HG03196 (cell line): ENCODE data around the gene EMX2.
"Not testable (repeated sequence)": the region's sequence is repeated elsewhere in the genome, so short reads cannot be mapped to it uniquely, and the experiment has no call there.

Experiments used
- ATAC-seq: cut with Tn5 transposase; IDR thresholded peaks from one replicate; pipeline ENCODE4 v1.9.1; 2021; ENCODE audit not compliant: unreplicated experiment

The EMX2 gene

GRCh38 chr10:117555017-117555416, 12.5 kb downstream of the EMX2 start:
- ATAC-seq = no peak

- ATAC-seq = no peak
Measured at GRCh38 chr10:117555863-117556262, 13.3 kb downstream of the EMX2 start.

GRCh38 chr10:117556356-117556755, 13.8 kb downstream of the EMX2 start:
- ATAC-seq = no peak

- ATAC-seq = no peak
Measured at GRCh38 chr10:117559712-117560111, 17.2 kb downstream of the EMX2 start.

GRCh38 chr10:117560942-117561341, 18.4 kb downstream of the EMX2 start:
- no peak for ATAC-seq

- ATAC-seq = no peak
Measured at GRCh38 chr10:117562220-117562619, 19.7 kb downstream of the EMX2 start.

GRCh38 chr10:117562896-117563737, 20.6 kb downstream of the EMX2 start:
- ATAC-seq = no peak

- no peak for ATAC-seq
Measured at GRCh38 chr10:117563780-117564179, 21.2 kb downstream of the EMX2 start.

- no peak for ATAC-seq
Measured at GRCh38 chr10:117565068-117565467, 22.5 kb downstream of the EMX2 start.

GRCh38 chr10:117568334-117568733, 25.8 kb downstream of the EMX2 start:
- no peak for ATAC-seq

GRCh38 chr10:117569610-117570390, 27.3 kb downstream of the EMX2 start:
- ATAC-seq = no peak

GRCh38 chr10:117570880-117571279, 28.3 kb downstream of the EMX2 start:
- no peak for ATAC-seq

GRCh38 chr10:117574498-117575146, 32.1 kb downstream of the EMX2 start:
- ATAC-seq = no peak

GRCh38 chr10:117578490-117578889, 35.9 kb downstream of the EMX2 start:
- ATAC-seq = no peak

- no peak for ATAC-seq
Measured at GRCh38 chr10:117578999-117579590, 36.5 kb downstream of the EMX2 start.

- no peak for ATAC-seq
Measured at GRCh38 chr10:117581961-117582360, 39.4 kb downstream of the EMX2 start.

GRCh38 chr10:117584831-117585230, 42.3 kb downstream of the EMX2 start:
- ATAC-seq = not testable (repeated sequence)

GRCh38 chr10:117587036-117587435, 44.5 kb downstream of the EMX2 start:
- no peak for ATAC-seq

GRCh38 chr10:117590101-117590875, 47.7 kb downstream of the EMX2 start:
- ATAC-seq = no peak

- ATAC-seq = no peak
Measured at GRCh38 chr10:117591043-117591442, 48.5 kb downstream of the EMX2 start.
